Fibroblast of lung (primary cell): ENCODE measurements around the gene PACRG. TPM values are rescaled to one million over a fixed set of nuclear protein-coding genes. Genes with fewer than 3 reads are reported as not detected.

Experiments used
- DNase-seq, 2 donors: peaks; one replicate each; pipeline versions ENCODE4 v3.0.0 to v3.0.0-alpha.2; 2010; ENCODE audit warnings: low read depth in 2 of 2
- H2AFZ ChIP-seq: 2 replicates; pipeline ENCODE4 v1.5.1; 2012; ENCODE audit warnings: low read length, control low read depth, inconsistent platforms
- H3K27ac ChIP-seq: 2 replicates; pipeline ENCODE4 v1.5.1; 2011; ENCODE audit warnings: low read length, control low read depth; ENCODE audit not compliant: insufficient read depth
- H3K27me3 ChIP-seq: 2 replicates; pipeline ENCODE4 v1.5.1; 2011; ENCODE audit warnings: mild to moderate bottlenecking, low read length; ENCODE audit not compliant: control insufficient read depth, insufficient read depth
- H3K36me3 ChIP-seq: 2 replicates; pipeline ENCODE4 v1.5.1; 2011; ENCODE audit warnings: low read length; ENCODE audit not compliant: control insufficient read depth, insufficient read depth
- H3K4me1 ChIP-seq: 2 replicates; pipeline ENCODE4 v1.5.1; 2011; ENCODE audit warnings: low read length; ENCODE audit not compliant: control insufficient read depth, insufficient read depth; ENCODE audit errors: extremely low read depth
- H3K4me2 ChIP-seq: 2 replicates; pipeline ENCODE4 v1.5.1; 2011; ENCODE audit warnings: low read length, control low read depth; ENCODE audit not compliant: insufficient read depth; ENCODE audit errors: extremely low read depth
- H3K4me3 ChIP-seq, 4 experiments: fragments of 200-600 bp in 1 of 4; sonication (generic) in 1 of 4; replicated peaks in 1 of 4; 2 replicates each; pipeline ENCODE4 v1.5.1; 2011 to 2016; ENCODE audit warnings: low read length in 4 of 4, low read depth in 3 of 4, mild to moderate bottlenecking in 3 of 4, control low read depth in 2 of 4, inconsistent platforms in 1 of 4, mixed read lengths in 1 of 4; ENCODE audit not compliant: insufficient read depth in 1 of 4; ENCODE audit errors: control extremely low read depth in 1 of 4
- H3K79me2 ChIP-seq: 2 replicates; pipeline ENCODE4 v1.5.1; 2012; ENCODE audit warnings: mild to moderate bottlenecking, low read length, inconsistent platforms; ENCODE audit not compliant: control insufficient read depth, insufficient read depth
- H3K9ac ChIP-seq: 2 replicates; pipeline ENCODE4 v1.5.1; 2011; ENCODE audit warnings: mild to moderate bottlenecking, low read length, control low read depth; ENCODE audit not compliant: insufficient read depth
- H3K9me3 ChIP-seq: 2 replicates; pipeline ENCODE4 v1.5.1; 2012; ENCODE audit warnings: low read depth, low read length; ENCODE audit not compliant: control insufficient read depth, insufficient read depth
- H4K20me1 ChIP-seq: 2 replicates; pipeline ENCODE4 v1.5.1; 2011; ENCODE audit warnings: low read length; ENCODE audit not compliant: control insufficient read depth, insufficient read depth; ENCODE audit errors: extremely low read depth
- CTCF ChIP-seq, 2 donors: IDR thresholded peaks in 1 of 2; conservative IDR thresholded peaks in 1 of 2; 1 replicate in 1 of 2; 2 replicates in 1 of 2; pipeline ENCODE4 v1.5.1; 2011 to 2012; ENCODE audit warnings: low read length in 2 of 2, control low read depth in 1 of 2, inconsistent platforms in 1 of 2, low read depth in 1 of 2, mild to moderate bottlenecking in 1 of 2
- EZH2 ChIP-seq: IDR thresholded peaks from 2 replicates; pipeline ENCODE4 v1.5.1; 2012; ENCODE audit warnings: low read length, control low read depth, mild to moderate bottlenecking; ENCODE audit errors: missing control alignments
- polyA plus RNA-seq, 2 donors: library from polyadenylated mRNA; depleted of rRNA in 1 of 2; stranded (reverse) in 1 of 2; unstranded in 1 of 2; fragments of >200 nt; gene quantifications; 2 replicates each; pipeline ENCODE4 v1.2.1, GENCODE V29; 2011 to 2012; ENCODE audit warnings: missing spikeins in 1 of 2
- total RNA-seq: library from RNA; depleted of rRNA; stranded (reverse); fragments of >200 nt; gene quantifications from 2 replicates; pipeline ENCODE4 v1.2.1, GENCODE V29; 2014

PACRG gene
- total and polyA plus RNA-seq, 2 donors (not counting 1 experiment from before 2014, with no cell fraction given): 0.30 to 0.66 TPM

- TF ChIP-seq EZH2 (no peak), CTCF (conservative IDR thresholded peaks at IDR 0.05 in 1 of 2, IDR thresholded peaks at IDR 0.05 in 1 of 2; ENCODE audit: low read depth in 1 of 2, low read length in 2 of 2) (no peak)
- DNase-seq: no peak
- Histone ChIP-seq H3K9me3 (no peaks in the 10 kb centered on the region), H3K27me3 (no peaks in the 10 kb centered on the region), H3K9ac (no peak overlapping the region), H3K4me2 (no peak overlapping the region), H3K4me1 (no peaks in the 10 kb centered on the region), H2AFZ (no peak overlapping the region), H3K36me3 (no peaks in the 10 kb centered on the region), H4K20me1 (no peaks in the 10 kb centered on the region), H3K4me3 (no peak overlapping the region), H3K27ac (no peak overlapping the region), H3K79me2 (no peaks in the 10 kb centered on the region)
These were observed 394.6 kb downstream of the PACRG start for GRCh38 chr6:163122365-163122764.

GRCh38 chr6:163123098-163123497, 395.3 kb downstream of the PACRG start:
- H3K27ac ChIP-seq: no peak overlapping the region
- no peaks in the 10 kb centered on the region for H3K79me2 ChIP-seq
- no peaks in the 10 kb centered on the region for H3K4me1 ChIP-seq
- no peak overlapping the region for H3K9ac ChIP-seq
- H3K4me2 ChIP-seq: no peak overlapping the region
- no peaks in the 10 kb centered on the region for H3K9me3 ChIP-seq
- no peaks in the 10 kb centered on the region for H3K36me3 ChIP-seq
- no peak overlapping the region for H3K4me3 ChIP-seq
- TF ChIP-seq CTCF (conservative IDR thresholded peaks at IDR 0.05 in 1 of 2, IDR thresholded peaks at IDR 0.05 in 1 of 2; ENCODE audit: low read depth in 1 of 2, low read length in 2 of 2) (no peak), EZH2 (no peak)
- no peak overlapping the region for H2AFZ ChIP-seq
- H4K20me1 ChIP-seq: no peaks in the 10 kb centered on the region
- H3K27me3 ChIP-seq: no peaks in the 10 kb centered on the region
- DNase-seq: no peak

GRCh38 chr6:163126741-163127140, 399.0 kb downstream of the PACRG start:
- Histone ChIP-seq H3K9ac (no peak overlapping the region), H3K36me3 (no peaks in the 10 kb centered on the region), H2AFZ (no peak overlapping the region), H3K27ac (no peak overlapping the region), H3K4me1 (no peaks in the 10 kb centered on the region), H4K20me1 (no peaks in the 10 kb centered on the region), H3K79me2 (no peaks in the 10 kb centered on the region), H3K9me3 (no peaks in the 10 kb centered on the region), H3K4me2 (no peak overlapping the region), H3K4me3 (no peak overlapping the region), H3K27me3 (no peaks in the 10 kb centered on the region)
- DNase-seq: no peak
- TF ChIP-seq EZH2 (no peak), CTCF (conservative IDR thresholded peaks at IDR 0.05 in 1 of 2, IDR thresholded peaks at IDR 0.05 in 1 of 2; ENCODE audit: low read depth in 1 of 2, low read length in 2 of 2) (no peak)
